ENCODE results near the gene CHRDL1. TPM values are rescaled to one million over a fixed set of nuclear protein-coding genes. Genes with fewer than 3 reads are reported as not detected.

CHRDL1 gene
- total RNA-seq, 4 donors from 2014 or later: 4.7 to 23.4 (median 9.8) TPM

GRCh38 chrX:110745288-110745687, 50.3 kb downstream of the CHRDL1 start:
- WGBS: 12% methylated on average over 2 of the region's 2 CpGs
- DNase-seq (ENCODE audit: low spot score in 2 of 2): no peak
- TF ChIP-seq POLR2AphosphoS5 (IDR thresholded peaks at IDR 0.05) (no peak), CTCF (IDR thresholded peaks at IDR 0.05) (no peak), POLR2A (IDR thresholded peaks at IDR 0.05) (no peak), EP300 (IDR thresholded peaks at IDR 0.05) (no peak)
- Histone ChIP-seq H3K9me3 (no peaks in the 10 kb centered on the region), H3K27ac (no peak overlapping the region), H3K27me3 (no peaks in the 10 kb centered on the region), H3K4me1 (no peaks in the 10 kb centered on the region), H3K4me3 (no peak overlapping the region), H3K36me3 (no peaks in the 10 kb centered on the region)

- 37% methylated on average over 5 of the region's 5 CpGs for WGBS
- TF ChIP-seq POLR2A (IDR thresholded peaks at IDR 0.05) (no peak), CTCF (IDR thresholded peaks at IDR 0.05) (no peak), POLR2AphosphoS5 (IDR thresholded peaks at IDR 0.05) (no peak), EP300 (IDR thresholded peaks at IDR 0.05) (no peak)
- DNase-seq (ENCODE audit: low spot score in 2 of 2): no peak
- H3K4me3 ChIP-seq: no peak overlapping the region
- no peaks in the 10 kb centered on the region for H3K27me3 ChIP-seq
- H3K27ac ChIP-seq: no peak overlapping the region
- no peaks in the 10 kb centered on the region for H3K9me3 ChIP-seq
- H3K4me1 ChIP-seq: no peaks in the 10 kb centered on the region
- H3K36me3 ChIP-seq: no peaks in the 10 kb centered on the region
Measured at GRCh38 chrX:110743679-110744340, 51.8 kb downstream of the CHRDL1 start.

- DNase-seq (ENCODE audit: low spot score in 2 of 2): no peak
- TF ChIP-seq POLR2A (IDR thresholded peaks at IDR 0.05): no peak
- no peak for TF ChIP-seq EP300 (IDR thresholded peaks at IDR 0.05)
- no peak for TF ChIP-seq CTCF (IDR thresholded peaks at IDR 0.05)
- no peak for TF ChIP-seq POLR2AphosphoS5 (IDR thresholded peaks at IDR 0.05)
- H3K27ac ChIP-seq: no peak overlapping the region
- H3K9me3 ChIP-seq: no peaks in the 10 kb centered on the region
- H3K4me3 ChIP-seq: no peak overlapping the region
- no peaks in the 10 kb centered on the region for H3K36me3 ChIP-seq
- WGBS: 75% methylated on average over 1 of the region's 1 CpG
- no peaks in the 10 kb centered on the region for H3K27me3 ChIP-seq
- H3K4me1 ChIP-seq: no peaks in the 10 kb centered on the region
Measured at GRCh38 chrX:110741213-110741796, 54.3 kb downstream of the CHRDL1 start.

- H3K9me3 ChIP-seq: no peaks in the 10 kb centered on the region
- no peaks in the 10 kb centered on the region for H3K27me3 ChIP-seq
- 81% methylated on average over 3 of the region's 3 CpGs for WGBS
Measured at GRCh38 chrX:110734894-110735541, 60.6 kb downstream of the CHRDL1 start.

More at GRCh38 chrX:110734894-110735541, 60.6 kb downstream of the CHRDL1 start:
- no peaks in the 10 kb centered on the region for H3K36me3 ChIP-seq
- H3K4me1 ChIP-seq: no peaks in the 10 kb centered on the region
- TF ChIP-seq EP300 (IDR thresholded peaks at IDR 0.05): no peak
- TF ChIP-seq CTCF (IDR thresholded peaks at IDR 0.05): no peak
- no peak for TF ChIP-seq POLR2AphosphoS5 (IDR thresholded peaks at IDR 0.05)
- no peak for TF ChIP-seq POLR2A (IDR thresholded peaks at IDR 0.05)
- no peak for DNase-seq (ENCODE audit: low spot score in 2 of 2)
- no peak overlapping the region for H3K27ac ChIP-seq
- H3K4me3 ChIP-seq: no peak overlapping the region
